SU-DHL-6 (cell line): ENCODE measurements around the gene GALNT11.

ENCODE experiments used
- CTCF ChIP-seq: fragments of 200-600 bp; sonication (generic); IDR thresholded peaks from one replicate; pipeline ENCODE4 v1.5.1; 2017; ENCODE audit warnings: antibody characterized with exemption, mild to moderate bottlenecking, low read length, moderate library complexity; ENCODE audit not compliant: insufficient read depth, poor library complexity, severe bottlenecking
- EZH2phosphoT487 ChIP-seq: fragments of 200-600 bp; sonication (generic), shearing (Covaris generic); conservative IDR thresholded peaks from 2 replicates; pipeline ENCODE4 v1.6.1; 2018; ENCODE audit warnings: mild to moderate bottlenecking, antibody characterized with exemption, low read length, moderate library complexity, mixed read lengths

GRCh38 chr7:152054367-152055230 lies 29.1 kb downstream of the GALNT11 start:
- TF ChIP-seq CTCF (no peak), EZH2phosphoT487 (no peak)
